ENCODE data around the gene UNC13B.
A peak's percentile ranks its signal among the peaks of the same experiment; 100 is the strongest.
"Not testable (repeated sequence)": the region's sequence is repeated elsewhere in the genome, so short reads cannot be mapped to it uniquely, and the experiment has no call there.

UNC13B gene

DNA sequence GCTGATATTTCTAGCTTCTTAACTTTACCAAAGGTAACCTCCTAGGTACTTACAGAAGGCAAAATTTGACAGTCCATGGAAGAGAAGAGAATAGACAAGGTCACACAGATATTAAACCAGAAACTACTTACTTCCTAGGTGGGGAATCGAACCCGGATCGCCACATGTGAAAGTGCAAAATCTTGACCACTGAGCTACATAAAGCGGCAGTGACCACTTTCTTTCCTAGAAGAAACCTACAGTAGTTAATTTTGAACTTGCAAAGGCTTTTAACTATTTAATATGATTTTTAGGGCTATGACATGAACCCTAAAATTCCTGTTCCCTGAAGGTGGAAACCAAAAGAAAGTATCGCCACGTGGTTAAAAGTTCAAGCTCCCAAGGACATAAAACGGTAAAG lies 25.8 kb upstream of the UNC13B start:
- no peak for DNase-seq
- H3K4me1 ChIP-seq (ENCODE audit: control insufficient read depth, insufficient read depth, low read length, poor library complexity, severe bottlenecking): no peaks in the 10 kb centered on the region
- H3K27me3 ChIP-seq (replicated peaks; ENCODE audit: control insufficient read depth, insufficient read depth, low read length, poor library complexity, severe bottlenecking): no peaks in the 10 kb centered on the region
- H3K36me3 ChIP-seq (ENCODE audit: control insufficient read depth, insufficient read depth, low read length): no peaks in the 10 kb centered on the region
- no peak overlapping the region for H3K27ac ChIP-seq (ENCODE audit: insufficient read depth, low read length, poor library complexity, severe bottlenecking)
- H3K9me3 ChIP-seq (ENCODE audit: control insufficient read depth, low read length): no peaks in the 10 kb centered on the region
- no peak overlapping the region for H3K4me3 ChIP-seq (ENCODE audit: insufficient read depth, low read depth, low read length, poor library complexity, severe bottlenecking)

DNA sequence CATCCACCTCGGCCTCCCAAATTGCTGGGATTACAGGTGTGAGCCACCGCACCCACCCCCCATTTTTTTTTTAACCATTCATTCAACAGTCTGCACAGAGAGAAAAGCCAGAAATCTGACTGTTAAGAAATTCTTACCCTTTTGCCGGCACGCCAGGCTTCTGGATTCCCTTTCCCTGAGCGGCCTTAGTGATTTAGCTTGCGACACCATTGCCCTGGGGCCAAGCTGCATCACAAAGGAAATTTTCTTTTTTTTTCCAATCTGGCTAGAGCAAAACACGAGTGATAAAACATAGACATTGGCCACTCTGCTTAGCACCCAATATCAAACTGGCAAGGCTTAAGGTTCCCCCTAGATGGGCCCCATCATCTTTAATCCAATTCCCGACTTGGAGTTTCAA lies 24.9 kb upstream of the UNC13B start:
- H3K36me3 ChIP-seq (ENCODE audit: control insufficient read depth, insufficient read depth, low read length): no peaks in the 10 kb centered on the region
- H3K27me3 ChIP-seq (replicated peaks; ENCODE audit: control insufficient read depth, insufficient read depth, low read length, poor library complexity, severe bottlenecking): no peaks in the 10 kb centered on the region
- no peaks in the 10 kb centered on the region for H3K9me3 ChIP-seq (ENCODE audit: control insufficient read depth, low read length)
- no peak for DNase-seq
- no peak overlapping the region for H3K4me3 ChIP-seq (ENCODE audit: insufficient read depth, low read depth, low read length, poor library complexity, severe bottlenecking)
- H3K4me1 ChIP-seq (ENCODE audit: control insufficient read depth, insufficient read depth, low read length, poor library complexity, severe bottlenecking): no peaks in the 10 kb centered on the region
- H3K27ac ChIP-seq (ENCODE audit: insufficient read depth, low read length, poor library complexity, severe bottlenecking): no peak overlapping the region

DNA sequence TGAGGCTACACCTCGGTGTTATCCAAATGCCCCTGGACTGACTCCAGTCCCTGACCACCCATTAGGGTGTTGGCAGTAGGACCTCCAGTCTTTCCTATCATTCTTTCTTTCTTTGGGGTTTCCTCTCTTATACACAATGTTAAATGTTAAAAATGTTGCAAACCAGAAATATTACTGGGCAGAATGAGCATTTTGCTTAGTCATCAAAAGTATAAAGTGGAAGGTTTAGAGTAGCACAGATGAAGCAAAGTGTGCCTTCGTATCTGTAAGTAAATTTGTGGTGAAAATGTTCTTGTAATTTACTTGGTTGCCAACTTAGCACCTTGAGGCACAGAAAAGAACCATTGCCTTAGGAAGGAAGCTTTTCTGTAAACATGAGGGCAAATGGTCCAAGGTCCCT lies 21.7 kb upstream of the UNC13B start:
- Histone ChIP-seq H3K9me3 (ENCODE audit: control insufficient read depth, low read length) (no peaks in the 10 kb centered on the region), H3K27me3 (replicated peaks; ENCODE audit: control insufficient read depth, insufficient read depth, low read length, poor library complexity, severe bottlenecking) (no peaks in the 10 kb centered on the region), H3K4me3 (ENCODE audit: insufficient read depth, low read depth, low read length, poor library complexity, severe bottlenecking) (no peak overlapping the region), H3K4me1 (ENCODE audit: control insufficient read depth, insufficient read depth, low read length, poor library complexity, severe bottlenecking) (no peaks in the 10 kb centered on the region), H3K27ac (ENCODE audit: insufficient read depth, low read length, poor library complexity, severe bottlenecking) (no peak overlapping the region), H3K36me3 (ENCODE audit: control insufficient read depth, insufficient read depth, low read length) (no peaks in the 10 kb centered on the region)
- no peak for DNase-seq

DNA sequence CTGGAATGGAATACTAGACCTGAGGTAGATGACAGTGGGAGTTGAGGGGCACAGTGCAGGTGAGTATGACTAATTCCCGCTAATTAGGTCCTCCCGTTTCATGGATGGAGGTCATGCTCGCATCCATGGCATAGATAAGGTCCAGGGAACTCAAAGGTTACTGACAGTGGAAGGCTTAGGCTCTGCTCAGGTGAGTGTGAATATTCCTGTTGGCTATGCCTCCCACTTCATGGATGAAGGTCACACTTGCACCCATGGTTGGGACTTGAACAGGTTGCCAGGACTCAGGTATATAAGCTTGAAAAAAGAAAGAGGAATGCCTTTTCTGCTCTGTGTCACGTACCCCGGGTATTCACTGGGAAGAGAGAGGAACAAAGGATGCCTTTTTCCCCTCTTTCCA lies 19.8 kb upstream of the UNC13B start:
- Histone ChIP-seq H3K36me3 (ENCODE audit: control insufficient read depth, insufficient read depth, low read length) (no peaks in the 10 kb centered on the region), H3K4me3 (ENCODE audit: insufficient read depth, low read depth, low read length, poor library complexity, severe bottlenecking) (no peak overlapping the region), H3K27ac (ENCODE audit: insufficient read depth, low read length, poor library complexity, severe bottlenecking) (no peak overlapping the region), H3K27me3 (replicated peaks; ENCODE audit: control insufficient read depth, insufficient read depth, low read length, poor library complexity, severe bottlenecking) (no peaks in the 10 kb centered on the region), H3K4me1 (ENCODE audit: control insufficient read depth, insufficient read depth, low read length, poor library complexity, severe bottlenecking) (no peaks in the 10 kb centered on the region), H3K9me3 (ENCODE audit: control insufficient read depth, low read length) (no peaks in the 10 kb centered on the region)
- DNase-seq: no peak

DNA sequence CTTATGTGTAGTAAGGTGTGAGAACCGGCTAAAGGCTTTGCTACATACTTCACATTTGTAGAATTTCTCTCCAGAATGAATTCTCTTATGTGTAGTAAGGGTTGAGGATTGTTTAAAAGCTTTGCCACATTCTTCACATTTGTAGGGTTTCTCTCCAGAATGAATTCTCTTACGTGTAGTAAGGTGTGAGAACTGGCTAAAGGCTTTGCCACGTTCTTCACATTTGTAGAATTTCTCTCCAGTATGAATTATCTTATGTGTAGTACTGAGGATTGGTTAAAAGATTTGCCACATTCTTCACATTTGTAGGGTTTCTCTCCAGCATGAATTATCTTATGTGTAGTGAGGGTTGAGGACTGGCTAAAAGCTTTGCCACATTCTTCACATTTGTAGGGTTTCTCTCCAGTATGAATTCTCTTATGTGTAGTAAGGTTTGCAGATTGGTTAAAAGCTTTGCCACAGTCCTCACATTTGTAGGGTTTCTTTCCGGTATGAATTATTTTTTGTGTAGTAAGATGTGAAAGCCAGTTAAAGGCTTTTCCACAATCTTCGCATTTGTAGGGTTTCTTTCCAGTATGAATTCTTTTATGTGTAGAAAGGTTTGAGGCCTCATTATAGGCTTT lies 13.8 kb upstream of the UNC13B start:
- H3K27ac ChIP-seq (ENCODE audit: insufficient read depth, low read length, poor library complexity, severe bottlenecking); H3K9me3 ChIP-seq (ENCODE audit: control insufficient read depth, low read length); H3K4me1 ChIP-seq (ENCODE audit: control insufficient read depth, insufficient read depth, low read length, poor library complexity, severe bottlenecking); H3K27me3 ChIP-seq (replicated peaks; ENCODE audit: control insufficient read depth, insufficient read depth, low read length, poor library complexity, severe bottlenecking); H3K4me3 ChIP-seq (ENCODE audit: insufficient read depth, low read depth, low read length, poor library complexity, severe bottlenecking); H3K36me3 ChIP-seq (ENCODE audit: control insufficient read depth, insufficient read depth, low read length); DNase-seq: not testable (repeated sequence)

DNA sequence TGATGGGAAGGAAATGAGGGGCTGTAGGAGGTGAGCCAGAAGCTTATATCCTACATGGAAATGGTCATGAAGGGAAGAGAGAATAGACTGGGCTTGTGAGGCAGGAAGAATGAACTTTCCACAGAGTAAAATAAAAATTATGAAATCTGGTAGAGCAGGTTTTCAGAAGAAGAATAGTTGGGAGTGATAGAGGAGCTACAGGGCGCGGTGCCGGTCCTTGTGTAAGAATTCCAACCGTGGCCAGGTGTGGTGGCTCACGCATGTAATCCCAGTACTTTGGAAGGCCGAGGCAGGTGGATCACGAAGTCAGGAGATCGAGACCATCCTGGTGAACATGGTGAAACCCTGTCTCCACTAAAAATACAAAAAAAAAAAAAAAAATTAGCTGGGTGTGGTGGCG lies 8.9 kb upstream of the UNC13B start:
- no peak overlapping the region for H3K27ac ChIP-seq (ENCODE audit: insufficient read depth, low read length, poor library complexity, severe bottlenecking)
- no peak for DNase-seq
- H3K4me3 ChIP-seq (ENCODE audit: insufficient read depth, low read depth, low read length, poor library complexity, severe bottlenecking): no peak overlapping the region
- H3K27me3 ChIP-seq (replicated peaks; ENCODE audit: control insufficient read depth, insufficient read depth, low read length, poor library complexity, severe bottlenecking): no peaks in the 10 kb centered on the region
- no peaks in the 10 kb centered on the region for H3K36me3 ChIP-seq (ENCODE audit: control insufficient read depth, insufficient read depth, low read length)
- H3K4me1 ChIP-seq (ENCODE audit: control insufficient read depth, insufficient read depth, low read length, poor library complexity, severe bottlenecking): no peaks in the 10 kb centered on the region
- no peaks in the 10 kb centered on the region for H3K9me3 ChIP-seq (ENCODE audit: control insufficient read depth, low read length)

DNA sequence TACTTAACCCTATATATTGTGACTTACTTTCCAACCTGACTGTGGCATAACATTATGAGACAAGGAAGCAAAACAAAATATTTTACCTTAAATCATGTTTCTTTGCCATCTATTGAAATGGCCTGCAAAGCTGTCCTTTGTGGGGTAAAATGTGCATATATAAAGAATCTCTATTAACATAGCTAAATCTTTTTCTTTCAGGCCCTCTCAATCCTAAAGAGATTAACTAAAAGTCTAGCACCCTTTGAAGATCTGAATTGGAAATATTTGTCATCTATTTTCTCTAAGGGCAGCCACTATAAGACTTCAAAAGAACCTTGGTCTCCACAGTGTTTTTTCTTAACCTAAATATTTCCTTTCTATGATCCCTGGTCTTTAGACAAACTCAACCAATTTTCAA lies 5.0 kb upstream of the UNC13B start:
- no peak for DNase-seq
- H3K27me3 ChIP-seq (replicated peaks; ENCODE audit: control insufficient read depth, insufficient read depth, low read length, poor library complexity, severe bottlenecking): no peaks in the 10 kb centered on the region
- no peaks in the 10 kb centered on the region for H3K9me3 ChIP-seq (ENCODE audit: control insufficient read depth, low read length)
- H3K27ac ChIP-seq (ENCODE audit: insufficient read depth, low read length, poor library complexity, severe bottlenecking): no peak overlapping the region
- no peaks in the 10 kb centered on the region for H3K36me3 ChIP-seq (ENCODE audit: control insufficient read depth, insufficient read depth, low read length)
- no peak overlapping the region for H3K4me3 ChIP-seq (ENCODE audit: insufficient read depth, low read depth, low read length, poor library complexity, severe bottlenecking)
- peaks cover 2% of the 10 kb centered on the region for H3K4me1 ChIP-seq (ENCODE audit: control insufficient read depth, insufficient read depth, low read length, poor library complexity, severe bottlenecking)

DNA sequence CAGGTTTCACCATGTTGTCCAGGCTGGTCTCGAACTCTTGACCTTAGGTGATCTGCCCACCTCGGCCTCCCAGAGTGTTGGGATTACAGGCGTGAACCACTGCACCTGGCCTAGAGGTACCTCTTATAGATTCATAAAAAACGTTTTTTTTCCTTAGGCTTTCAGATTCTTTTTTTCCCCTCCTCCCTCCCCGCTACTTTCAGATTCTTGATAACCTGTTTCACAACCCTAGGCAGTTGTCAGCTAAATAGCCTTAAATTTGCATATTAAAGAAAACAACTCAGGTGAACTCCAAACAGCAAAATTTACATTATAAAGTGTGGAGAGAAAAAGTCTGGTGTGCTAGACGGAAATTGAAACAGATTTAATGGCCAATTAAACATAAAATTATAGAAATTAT lies 4.0 kb upstream of the UNC13B start:
- H3K27ac ChIP-seq (ENCODE audit: insufficient read depth, low read length, poor library complexity, severe bottlenecking); DNase-seq; H3K4me3 ChIP-seq (ENCODE audit: insufficient read depth, low read depth, low read length, poor library complexity, severe bottlenecking); H3K36me3 ChIP-seq (ENCODE audit: control insufficient read depth, insufficient read depth, low read length); H3K27me3 ChIP-seq (replicated peaks; ENCODE audit: control insufficient read depth, insufficient read depth, low read length, poor library complexity, severe bottlenecking); H3K4me1 ChIP-seq (ENCODE audit: control insufficient read depth, insufficient read depth, low read length, poor library complexity, severe bottlenecking); H3K9me3 ChIP-seq (ENCODE audit: control insufficient read depth, low read length): not testable (repeated sequence)

DNA sequence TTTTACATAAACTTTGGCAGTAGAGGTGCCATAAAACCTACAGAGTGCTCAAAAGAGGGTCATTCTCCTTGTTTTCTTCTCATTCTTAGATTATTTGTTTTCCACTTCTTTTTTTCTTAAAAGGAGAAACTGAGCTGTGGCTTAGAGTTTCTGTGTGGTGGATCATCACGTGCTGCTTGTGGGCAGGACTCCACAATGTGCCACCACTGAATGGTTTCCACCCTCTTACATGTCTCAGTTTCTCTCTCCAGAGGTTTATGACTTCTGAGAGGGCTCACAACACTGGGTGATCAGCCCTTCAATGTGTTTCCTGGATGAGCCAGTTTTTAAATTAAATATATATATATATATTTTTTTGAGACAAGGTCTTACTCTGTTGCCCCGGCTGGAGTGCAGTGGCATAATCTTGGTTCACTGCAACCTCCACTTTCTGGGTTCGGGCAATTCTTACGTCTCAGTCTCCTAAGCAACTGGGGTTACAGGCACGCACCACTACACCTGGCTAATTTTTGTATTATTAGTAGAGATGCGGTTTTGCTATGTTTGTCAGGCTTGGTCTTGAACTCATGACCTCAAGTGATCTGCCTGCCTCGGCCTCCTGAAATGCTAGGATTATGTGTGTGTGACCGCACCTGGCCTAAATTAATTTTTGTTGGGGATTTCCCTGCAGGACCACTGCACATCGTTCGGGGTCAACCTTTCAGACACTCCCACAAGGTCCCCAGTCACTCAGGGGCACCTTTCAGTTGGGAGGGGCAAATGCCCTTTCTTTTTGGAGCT lies 3.1 kb upstream of the UNC13B start:
- no peaks in the 10 kb centered on the region for H3K9me3 ChIP-seq (ENCODE audit: control insufficient read depth, low read length)
- no peak overlapping the region for H3K27ac ChIP-seq (ENCODE audit: insufficient read depth, low read length, poor library complexity, severe bottlenecking)
- H3K4me1 ChIP-seq (ENCODE audit: control insufficient read depth, insufficient read depth, low read length, poor library complexity, severe bottlenecking): peaks cover 2% of the 10 kb centered on the region
- no peak for DNase-seq
- no peaks in the 10 kb centered on the region for H3K27me3 ChIP-seq (replicated peaks; ENCODE audit: control insufficient read depth, insufficient read depth, low read length, poor library complexity, severe bottlenecking)
- no peaks in the 10 kb centered on the region for H3K36me3 ChIP-seq (ENCODE audit: control insufficient read depth, insufficient read depth, low read length)
- no peak overlapping the region for H3K4me3 ChIP-seq (ENCODE audit: insufficient read depth, low read depth, low read length, poor library complexity, severe bottlenecking)

DNA sequence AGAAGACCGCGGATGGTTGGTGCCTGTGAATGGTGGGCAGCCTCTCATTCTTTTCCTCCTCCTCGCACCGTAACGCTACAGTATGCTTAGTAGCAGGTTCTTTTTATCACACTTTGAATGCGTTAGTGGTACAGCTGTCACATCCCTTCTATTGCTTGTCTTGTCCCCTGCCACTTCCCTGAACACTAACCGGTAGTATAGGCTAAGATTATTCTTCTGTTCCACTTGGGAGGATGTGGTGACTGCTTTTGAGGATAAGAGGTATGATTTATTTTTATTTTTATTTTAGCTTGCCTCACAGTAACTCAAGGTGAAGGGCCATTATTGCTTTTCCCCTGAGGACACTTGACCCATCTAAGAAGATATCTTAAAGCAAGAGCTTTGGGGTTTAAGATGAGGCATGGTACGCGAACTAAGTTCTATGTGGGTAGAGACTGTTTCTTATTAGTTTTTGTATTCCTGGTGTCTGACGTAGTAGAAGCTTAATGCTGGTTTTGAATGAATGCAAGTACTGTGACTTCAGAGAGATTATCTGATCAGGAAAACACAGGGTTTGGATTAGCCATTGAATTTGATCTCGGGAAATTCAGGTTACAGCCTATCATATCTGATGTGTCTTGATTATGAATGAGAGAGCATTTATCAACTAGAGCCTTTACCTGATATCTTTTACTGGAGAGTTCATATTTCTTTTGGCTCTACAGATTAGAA lies 951 bp downstream of the UNC13B start:
- Histone ChIP-seq H3K27me3 (replicated peaks; ENCODE audit: control insufficient read depth, insufficient read depth, low read length, poor library complexity, severe bottlenecking) (no peaks in the 10 kb centered on the region), H3K27ac (ENCODE audit: insufficient read depth, low read length, poor library complexity, severe bottlenecking) (no peak overlapping the region), H3K4me3 (ENCODE audit: insufficient read depth, low read depth, low read length, poor library complexity, severe bottlenecking) (peak overlapping the region; percentile 84), H3K9me3 (ENCODE audit: control insufficient read depth, low read length) (no peaks in the 10 kb centered on the region), H3K36me3 (ENCODE audit: control insufficient read depth, insufficient read depth, low read length) (no peaks in the 10 kb centered on the region), H3K4me1 (ENCODE audit: control insufficient read depth, insufficient read depth, low read length, poor library complexity, severe bottlenecking) (peaks cover 2% of the 10 kb centered on the region)
- DNase-seq: no peak

Measured in effector memory CD4-positive, alpha-beta T cell (primary cell).